Mucosa of descending colon (tissue), 3 donors: ENCODE results near the gene EYA2. TPM values are rescaled to one million over a fixed set of nuclear protein-coding genes. Genes with fewer than 3 reads are reported as not detected.

Experiments used
- ATAC-seq: fragments of 200-7000 bp; cut with Tn5 transposase; one replicate; pipeline ENCODE4 v1.9.1; 2020; ENCODE audit warnings: mild to moderate bottlenecking, moderate library complexity
- DNase-seq, 3 donors: peaks; one replicate each; pipeline ENCODE4 v3.0.0-alpha.2; 2020
- H3K36me3 ChIP-seq: fragments of 200-600 bp; one replicate; pipeline ENCODE4 v1.8.0; 2021; ENCODE audit warnings: low read depth, mild to moderate bottlenecking
- H3K4me1 ChIP-seq: fragments of 200-600 bp; one replicate; pipeline ENCODE4 v1.8.0; 2021; ENCODE audit warnings: low read depth, mild to moderate bottlenecking
- H3K4me3 ChIP-seq: fragments of 200-600 bp; one replicate; pipeline ENCODE4 v1.8.0; 2021; ENCODE audit warnings: mild to moderate bottlenecking
- H3K9me3 ChIP-seq: fragments of 200-600 bp; one replicate; pipeline ENCODE4 v1.8.0; 2021; ENCODE audit warnings: mild to moderate bottlenecking
- CTCF ChIP-seq: fragments of 200-600 bp; IDR thresholded peaks from one replicate; pipeline ENCODE4 v1.8.0; 2022; ENCODE audit warnings: antibody characterized with exemption, mild to moderate bottlenecking
- intact Hi-C, 2 donors: fragments of 100-400 bp; cut with DNase I in 1 of 2; cut with micrococcal nuclease in 1 of 2; formaldehyde crosslinking; loops; one replicate each; pipeline versions ENCODE4 v1.11.0 to v1.11.1; 2022; cut with DNase I, micrococcal nuclease
- total RNA-seq, 3 donors: library from RNA; stranded (reverse); fragmentation: NEBNext Ultra II Directional in 2 of 3; extraction: Animal tissue kit (Norgen Biotek cat#: 25700) in 2 of 3; gene quantifications; one replicate each; pipeline versions ENCODE4 v1.2.1 to v1.2.4, GENCODE V29; 2021 to 2023
- donor health status: DM: no; HTN: no; CAD: no; lungs with moderate emphysema.
- donor health status: DM: no; HTN: no; CAD: no.
- donor health status: DM: no; HTN: yes; CAD: no.

EYA2 gene
- total RNA-seq, 3 donors from 2014 or later = 14.3 to 22.3 (median 19.5) TPM

DNA sequence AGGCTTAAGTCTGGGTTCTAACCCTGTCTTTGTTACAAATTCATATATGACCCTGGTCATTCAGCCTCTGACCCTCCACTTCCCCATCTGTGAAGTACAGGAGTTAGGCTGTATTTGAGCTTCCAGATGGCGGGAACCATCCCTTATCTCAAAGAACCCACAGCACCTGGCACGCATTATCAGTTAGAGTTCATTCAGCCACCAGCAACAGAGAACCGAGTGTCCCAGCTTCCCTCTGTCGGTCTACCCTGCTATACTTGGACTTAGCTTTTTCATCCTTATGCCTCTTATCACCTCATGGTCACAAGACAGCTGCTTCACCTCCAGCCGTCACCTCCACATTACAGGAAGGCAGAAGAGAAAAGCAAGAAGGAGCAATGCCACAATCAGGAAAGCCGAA is 147.8 kb downstream of the EYA2 start:
- peaks cover 5% of the 10 kb centered on the region for H3K9me3 ChIP-seq
- intact Hi-C loops = no loop called here
- DNase-seq = no peak
- no peak overlapping the region for H3K4me3 ChIP-seq
- no peak for ATAC-seq
- no peaks in the 10 kb centered on the region for H3K4me1 ChIP-seq
- H3K36me3 ChIP-seq = no peaks in the 10 kb centered on the region
- TF ChIP-seq CTCF = no peak

GRCh38 chr20:47043086-47043485 is 148.4 kb downstream of the EYA2 start:
- H3K4me1 ChIP-seq = no peaks in the 10 kb centered on the region
- peaks cover 5% of the 10 kb centered on the region for H3K9me3 ChIP-seq
- TF ChIP-seq CTCF = no peak
- intact Hi-C loops = no loop called here
- H3K4me3 ChIP-seq = no peak overlapping the region
- ATAC-seq = no peak
- DNase-seq = no peak
- H3K36me3 ChIP-seq = no peaks in the 10 kb centered on the region

- Histone ChIP-seq H3K4me1 (no peaks in the 10 kb centered on the region), H3K36me3 (no peaks in the 10 kb centered on the region), H3K4me3 (no peak overlapping the region), H3K9me3 (peaks cover 5% of the 10 kb centered on the region)
- no peak for ATAC-seq
- no peak for DNase-seq
- TF ChIP-seq CTCF = no peak
- intact Hi-C loops = no loop called here
Measured at GRCh38 chr20:47044938-47045337, 150.3 kb downstream of the EYA2 start.

DNA sequence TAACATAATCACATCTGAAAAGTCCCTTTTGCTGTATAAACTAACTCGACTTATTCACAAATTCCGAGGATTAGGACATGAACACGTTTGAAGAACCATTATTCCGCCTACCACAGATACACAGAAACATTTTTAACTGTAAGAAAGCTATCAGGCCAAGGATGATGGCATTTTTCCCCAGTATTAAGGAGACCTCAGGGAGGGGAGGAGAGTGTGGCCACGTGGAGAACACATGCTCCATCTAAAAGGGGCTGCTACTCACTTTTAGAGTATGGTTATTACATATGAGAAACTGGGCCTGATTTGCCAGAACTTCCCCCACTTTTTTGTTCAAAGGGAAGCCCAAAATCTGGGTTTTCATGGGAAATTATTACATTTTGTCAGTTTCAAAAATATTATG is 153.4 kb downstream of the EYA2 start:
- no peak for TF ChIP-seq CTCF
- ATAC-seq = no peak
- H3K9me3 ChIP-seq = peaks cover 5% of the 10 kb centered on the region
- no peaks in the 10 kb centered on the region for H3K36me3 ChIP-seq
- H3K4me1 ChIP-seq = no peaks in the 10 kb centered on the region
- intact Hi-C loops = no loop called here
- H3K4me3 ChIP-seq = no peak overlapping the region
- no peak for DNase-seq

DNA sequence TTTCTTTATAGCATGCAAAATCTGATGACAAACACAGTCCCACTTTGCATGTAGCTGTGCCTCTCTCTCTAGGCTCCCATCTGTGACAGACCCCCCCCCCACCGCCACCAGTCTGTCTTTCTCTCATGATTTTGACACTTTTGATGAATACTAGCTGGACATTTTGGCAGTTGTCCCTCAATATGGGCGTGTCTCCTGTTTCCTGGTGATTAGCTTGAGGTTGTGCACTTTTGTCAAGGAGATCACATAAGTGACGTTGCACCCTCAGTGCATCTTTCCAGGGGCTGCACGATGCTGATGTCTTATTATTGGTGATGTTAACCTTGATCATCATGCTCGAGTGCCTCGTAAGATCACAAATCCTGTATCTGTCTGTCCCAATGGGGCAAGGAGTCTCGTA is 155.1 kb downstream of the EYA2 start:
- Histone ChIP-seq H3K9me3 (peaks cover 5% of the 10 kb centered on the region), H3K4me1 (no peaks in the 10 kb centered on the region), H3K4me3 (no peak overlapping the region), H3K36me3 (no peaks in the 10 kb centered on the region)
- intact Hi-C loops = no loop called here
- DNase-seq (no peak), ATAC-seq (no peak)
- TF ChIP-seq CTCF = no peak

- H3K4me3 ChIP-seq = no peak overlapping the region
- no peak for TF ChIP-seq CTCF
- H3K36me3 ChIP-seq = no peaks in the 10 kb centered on the region
- no peak for DNase-seq
- ATAC-seq = no peak
- no peaks in the 10 kb centered on the region for H3K4me1 ChIP-seq
- intact Hi-C loops = no loop called here
- H3K9me3 ChIP-seq = no peaks in the 10 kb centered on the region
Measured at GRCh38 chr20:47050996-47051395, 156.4 kb downstream of the EYA2 start.
